Posterior cingulate gyrus (tissue), 11 donors: ENCODE measurements around the gene EFNA3.

Experiments used
- DNase-seq, 10 donors: peaks; one replicate each; pipeline versions ENCODE4 v3.0.0 to v3.0.0-alpha.2; 2020 to 2021; ENCODE audit warnings: mixed read lengths in 3 of 10
- intact Hi-C: fragments of 100-400 bp; cut with DNase I; formaldehyde crosslinking; loops from one replicate; pipeline ENCODE4 v1.15.1; 2023

EFNA3 gene

DNA sequence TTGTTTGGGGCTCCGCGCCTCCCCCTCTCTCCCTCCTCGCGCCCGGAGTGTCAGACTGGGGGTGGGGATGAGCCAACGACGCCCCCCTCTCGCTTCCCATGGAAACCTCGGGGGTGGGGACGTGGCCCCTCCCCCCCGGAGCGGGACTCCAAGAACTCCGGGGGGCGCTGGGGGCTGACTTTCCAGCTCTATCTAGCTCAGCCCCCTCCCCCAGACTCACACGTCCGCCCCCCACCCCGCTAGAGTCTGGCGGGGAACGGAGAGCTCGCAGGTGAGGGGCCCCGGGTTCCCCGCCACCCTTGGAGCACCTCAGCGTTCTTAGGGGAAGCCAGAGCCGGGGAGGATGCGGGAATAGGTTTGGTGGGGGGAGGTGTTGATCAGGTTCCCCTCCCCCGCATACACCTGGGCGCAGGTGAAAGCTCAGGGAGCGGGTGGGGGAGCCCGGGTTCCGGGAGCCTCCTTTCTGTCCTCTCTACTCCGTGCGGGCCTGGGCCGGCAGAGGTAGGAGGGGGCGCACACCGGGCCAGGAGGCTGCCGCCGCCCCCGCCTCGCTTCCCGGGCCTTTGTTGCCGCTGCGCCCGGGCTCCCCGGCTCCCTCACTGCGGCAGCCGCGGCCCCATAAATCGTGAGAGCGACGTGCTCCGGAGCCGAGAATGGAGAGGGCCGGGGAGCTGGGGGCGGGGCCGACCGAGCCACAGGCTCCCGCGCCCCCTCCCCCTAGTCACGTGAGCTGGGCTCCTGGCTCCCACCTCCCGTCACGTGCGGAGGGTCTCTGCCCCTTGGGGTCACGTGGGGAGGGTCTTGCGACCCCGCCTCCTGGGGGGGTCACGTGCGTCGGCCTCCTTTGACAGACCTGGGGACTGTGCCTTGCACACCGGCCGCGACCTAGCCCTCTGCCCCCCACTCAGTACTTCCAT, 1.9 kb downstream of the EFNA3 start:
- intact Hi-C loops, result loop anchor here (5.0 kb wide), 1 partner anchor 118 kb away; the partner anchor contains the start of gene PYGO2

GRCh38 chr1:155081472-155082300, 3.0 kb downstream of the EFNA3 start:
- peak in 3 of 10 donors; percentile 38 to 85 (median 82) for DNase-seq
- intact Hi-C loops, result loop anchor here (5.0 kb wide), 1 partner anchor 119 kb away; the partner anchor contains the start of gene PYGO2

More for the DNA sequence above, 1.9 kb downstream of the EFNA3 start:
- DNase-seq, result peak in 4 of 10 donors; percentile 29 to 92 (median 68)

DNA sequence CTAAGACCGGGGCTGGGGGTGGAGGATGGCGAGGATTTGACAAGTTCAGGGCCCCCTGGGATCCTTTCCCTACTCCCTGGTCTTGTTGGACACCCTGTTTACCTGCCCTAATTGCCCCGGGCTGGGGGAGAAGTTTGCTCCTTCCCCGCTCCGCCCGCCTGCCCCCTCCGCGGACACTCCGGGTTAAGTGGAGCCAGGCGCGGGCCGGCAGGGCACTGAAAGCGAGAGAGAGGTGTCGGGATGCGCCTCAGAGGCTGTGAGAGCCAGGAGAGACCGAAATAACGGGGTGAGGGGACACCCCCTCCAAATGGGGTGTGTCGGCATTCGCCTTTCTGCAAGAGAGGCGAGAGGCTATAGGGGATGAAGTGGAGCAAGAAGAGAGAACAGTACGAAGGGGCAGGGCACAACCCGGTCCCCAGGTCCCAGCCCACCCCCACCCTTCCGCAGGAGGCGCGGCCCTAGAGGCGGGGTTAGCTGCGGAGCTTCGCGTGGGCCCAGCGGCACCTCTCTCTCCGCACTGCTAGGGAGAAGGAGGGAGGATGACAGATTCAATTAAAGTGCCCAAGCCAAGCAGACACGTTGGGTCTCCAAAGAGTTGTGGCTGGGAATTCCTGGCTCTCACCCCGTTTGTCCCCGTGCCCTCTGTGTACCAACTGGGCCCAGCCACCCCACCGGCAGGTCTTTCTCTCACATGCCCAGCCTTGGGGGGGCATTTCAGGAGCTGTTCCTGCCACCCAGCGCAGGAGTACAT, 3.8 kb downstream of the EFNA3 start:
- DNase-seq, result peak in 2 of 10 donors; percentile 54 to 73

DNA sequence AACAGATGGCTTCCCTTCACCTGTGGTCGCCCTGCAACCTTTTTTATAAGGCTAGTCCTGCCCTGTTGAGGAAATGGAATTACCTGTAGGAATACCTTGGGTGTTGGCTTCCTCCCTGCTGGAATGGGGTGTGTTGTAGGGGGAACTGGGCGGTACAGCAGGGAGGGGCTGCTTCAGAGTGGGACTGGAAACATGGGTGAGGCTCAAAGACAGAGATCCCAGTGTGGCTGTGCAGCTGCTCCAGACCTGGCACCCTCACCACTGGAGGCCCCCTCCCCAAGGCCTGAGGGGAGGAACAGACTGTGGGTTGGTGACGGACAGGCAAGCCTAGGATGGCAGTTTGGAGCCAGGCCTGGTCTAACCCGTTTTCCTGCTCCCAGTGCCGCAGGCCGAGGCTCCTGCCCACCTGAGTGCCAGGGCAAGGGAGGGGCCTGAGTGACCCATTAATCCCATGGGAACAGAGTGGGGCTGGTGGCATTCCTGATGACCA, 4.5 kb downstream of the EFNA3 start:
- DNase-seq, result peak in 1 of 10 donors; percentile 71
- intact Hi-C loops, result loop anchor here (5.0 kb wide), 1 partner anchor 121 kb away; the partner anchor contains the start of gene PYGO2

More for the DNA sequence above, 3.8 kb downstream of the EFNA3 start:
- intact Hi-C loops, result loop anchor here (5.0 kb wide), 1 partner anchor 120 kb away; the partner anchor contains the start of gene PYGO2

DNA sequence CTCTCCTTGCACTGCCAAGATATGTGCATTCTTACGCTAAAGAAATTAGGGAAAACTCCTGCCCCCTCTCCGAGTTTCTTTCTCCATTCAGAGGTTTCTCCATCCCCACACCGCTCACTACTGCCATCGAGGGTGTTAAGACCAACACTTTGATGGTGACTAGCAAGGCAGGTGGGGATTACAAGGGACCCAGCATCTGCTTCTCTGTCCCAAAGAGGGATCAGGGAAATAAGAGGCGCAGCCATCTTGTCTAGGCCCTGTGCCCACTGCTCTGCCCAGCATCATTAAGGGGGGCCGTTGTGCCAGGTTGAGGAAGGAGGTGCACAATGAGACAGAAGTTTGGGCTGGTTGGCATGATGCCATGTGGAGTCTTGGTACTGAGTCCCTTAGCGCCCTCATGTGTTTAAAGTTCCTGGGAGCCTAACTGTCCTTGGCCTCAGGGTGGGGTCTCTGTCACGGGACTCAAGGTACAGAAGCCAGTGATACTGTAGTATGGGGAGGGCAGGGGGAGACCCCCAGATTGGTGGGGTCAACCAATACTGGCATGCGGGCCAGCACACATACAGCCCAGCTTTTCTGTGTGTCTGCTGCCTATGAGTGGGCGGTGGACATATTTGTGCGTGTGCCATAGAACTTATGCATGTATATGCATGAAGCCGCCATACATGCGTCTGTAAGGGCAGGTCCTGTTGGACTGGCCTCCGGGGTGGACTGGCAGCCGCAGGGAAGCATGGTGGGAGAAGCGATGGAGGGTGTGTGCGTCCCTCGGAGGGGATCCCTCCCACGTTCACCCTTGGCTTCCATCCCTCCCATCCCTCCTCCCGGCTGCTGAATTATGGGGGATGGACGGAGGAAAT, 5.5 kb downstream of the EFNA3 start:
- peak in 5 of 10 donors; percentile 48 to 86 (median 58) for DNase-seq
- intact Hi-C loops, result loop anchor here (2.0 to 5.0 kb wide), 3 partner anchors 21 to 122 kb away; partner anchors contain the start of genes ADAM15, EFNA4 and PYGO2

DNA sequence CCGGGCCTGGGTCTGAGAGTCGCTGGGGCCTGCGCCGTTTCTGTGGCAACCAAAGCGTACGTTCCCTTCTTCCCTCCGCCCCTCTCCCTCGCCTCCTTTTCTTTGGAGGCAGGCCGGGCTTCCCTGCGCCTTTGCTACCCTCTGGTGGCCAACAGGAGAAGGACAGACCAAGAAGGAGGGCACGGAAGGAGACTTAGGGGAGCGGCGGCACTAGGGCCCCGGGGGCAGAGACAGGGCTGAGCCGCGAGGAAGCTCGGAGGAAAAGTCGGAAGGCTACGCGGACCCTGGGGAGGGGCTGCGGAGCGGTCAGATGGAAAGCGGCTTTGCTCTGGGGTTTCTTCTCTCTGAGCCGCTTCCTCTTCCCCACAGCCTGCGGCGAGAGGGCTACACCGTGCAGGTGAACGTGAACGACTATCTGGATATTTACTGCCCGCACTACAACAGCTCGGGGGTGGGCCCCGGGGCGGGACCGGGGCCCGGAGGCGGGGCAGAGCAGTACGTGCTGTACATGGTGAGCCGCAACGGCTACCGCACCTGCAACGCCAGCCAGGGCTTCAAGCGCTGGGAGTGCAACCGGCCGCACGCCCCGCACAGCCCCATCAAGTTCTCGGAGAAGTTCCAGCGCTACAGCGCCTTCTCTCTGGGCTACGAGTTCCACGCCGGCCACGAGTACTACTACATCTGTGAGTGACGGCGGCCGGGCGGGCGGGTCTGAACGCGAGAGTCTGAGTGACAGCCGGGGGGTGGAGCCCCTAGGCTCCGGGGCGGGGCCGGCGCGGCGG, 6.3 kb downstream of the EFNA3 start:
- intact Hi-C loops, result loop anchor here (2.0 to 5.0 kb wide), 3 partner anchors 22 to 123 kb away; partner anchors contain the start of genes ADAM15, EFNA4 and PYGO2
- DNase-seq, result peak; percentile 87 to 99 (median 92)

- intact Hi-C loops, result loop anchor here (2.0 kb wide), 2 partner anchors 23 to 35 kb away; partner anchors contain the start of genes ADAM15 and EFNA4
- DNase-seq, result peak in 4 of 10 donors; percentile 29 to 83 (median 75)
These were observed 7.0 kb downstream of the EFNA3 start for GRCh38 chr1:155085504-155086127.

DNA sequence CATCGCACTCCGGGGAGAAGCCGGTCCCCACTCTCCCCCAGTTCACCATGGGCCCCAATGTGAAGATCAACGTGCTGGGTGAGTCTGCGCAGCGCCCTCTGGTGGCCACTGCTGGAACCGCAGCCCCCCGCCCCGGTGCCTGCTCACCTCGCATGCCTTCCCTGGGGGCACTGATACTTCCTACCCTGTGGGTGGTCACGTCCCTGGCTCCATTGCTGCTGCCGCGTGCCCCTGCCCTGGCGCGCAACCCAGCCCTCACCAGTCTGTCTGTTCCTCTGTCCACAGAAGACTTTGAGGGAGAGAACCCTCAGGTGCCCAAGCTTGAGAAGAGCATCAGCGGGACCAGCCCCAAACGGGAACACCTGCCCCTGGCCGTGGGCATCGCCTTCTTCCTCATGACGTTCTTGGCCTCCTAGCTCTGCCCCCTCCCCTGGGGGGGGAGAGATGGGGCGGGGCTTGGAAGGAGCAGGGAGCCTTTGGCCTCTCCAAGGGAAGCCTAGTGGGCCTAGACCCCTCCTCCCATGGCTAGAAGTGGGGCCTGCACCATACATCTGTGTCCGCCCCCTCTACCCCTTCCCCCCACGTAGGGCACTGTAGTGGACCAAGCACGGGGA, 7.6 kb downstream of the EFNA3 start:
- intact Hi-C loops, result no loop called here
- DNase-seq, result peak in 8 of 10 donors; percentile 64 to 95 (median 74)

- intact Hi-C loops, result no loop called here
- DNase-seq, result peak in 1 of 10 donors; percentile 22
These were observed 8.4 kb downstream of the EFNA3 start for GRCh38 chr1:155086856-155087535.

DNA sequence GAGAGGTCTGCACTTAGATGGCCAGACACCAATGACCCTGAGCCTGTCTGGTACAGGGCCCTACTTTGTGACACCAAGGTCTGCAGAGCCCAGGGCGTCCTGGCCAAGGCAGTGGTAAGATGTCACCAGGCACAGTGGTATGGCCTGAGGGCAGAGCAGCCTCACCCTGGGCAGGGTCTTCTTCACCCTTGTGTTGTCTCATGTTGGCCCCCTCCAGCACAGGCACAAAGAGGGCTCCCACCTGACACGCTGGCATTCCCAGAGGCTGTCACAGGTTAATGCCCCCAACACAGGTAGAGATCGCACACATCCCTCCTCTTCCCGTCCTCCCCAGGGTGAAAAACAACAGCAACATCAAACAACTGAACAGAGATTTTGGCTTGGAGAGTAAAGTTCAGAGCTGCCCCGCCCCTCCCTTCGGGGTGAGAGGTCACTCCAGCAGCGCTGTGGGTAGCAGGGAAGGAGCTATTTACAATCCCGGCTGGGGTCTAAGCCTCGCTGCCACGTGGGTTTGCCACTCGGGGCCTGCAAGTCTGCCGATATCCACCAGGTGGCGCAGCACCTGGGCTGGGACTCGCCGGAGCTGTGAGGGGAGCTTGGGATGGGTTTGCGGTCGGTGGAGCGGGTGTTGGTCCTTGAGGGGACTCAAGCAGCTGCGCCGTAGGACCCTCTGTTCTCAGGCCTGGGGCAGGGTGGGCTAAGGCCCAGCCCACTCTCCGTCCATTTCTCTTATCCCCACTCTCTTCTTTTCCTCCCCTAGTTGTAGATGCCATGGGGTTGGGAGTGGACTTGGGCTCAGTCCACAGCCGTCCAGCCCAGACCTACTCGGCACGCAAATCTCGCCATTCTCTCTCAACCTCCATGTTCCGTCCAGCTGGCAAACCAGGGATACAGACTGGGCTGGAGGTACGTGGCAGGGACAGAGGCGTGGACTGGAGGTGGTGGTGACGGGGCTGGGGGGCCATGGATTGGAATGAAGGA, 12.7 kb downstream of the EFNA3 start:
- DNase-seq, result peak; percentile 68 to 96 (median 82)
- intact Hi-C loops, result loop anchor here (1.0 to 5.0 kb wide), 2 partner anchors 36 to 77 kb away; partner anchors contain the start of gene EFNA1

GRCh38 chr1:155092131-155092530, 13.5 kb downstream of the EFNA3 start:
- peak in 1 of 10 donors; percentile 55 for DNase-seq
- intact Hi-C loops, result loop anchor here (5.0 kb wide), 1 partner anchor 35 kb away; the partner anchor contains the start of gene EFNA1

GRCh38 chr1:155092641-155093040, 14.0 kb downstream of the EFNA3 start:
- intact Hi-C loops, result loop anchor here (5.0 kb wide), 1 partner anchor 35 kb away; the partner anchor contains the start of gene EFNA1
- peak in 1 of 10 donors; percentile 76 for DNase-seq

- intact Hi-C loops, result loop anchor here (5.0 kb wide), 1 partner anchor 33 kb away; the partner anchor contains the start of gene EFNA1
- DNase-seq, result peak in 6 of 10 donors; percentile 39 to 93 (median 64)
These were observed 15.4 kb downstream of the EFNA3 start for GRCh38 chr1:155093911-155094621.

DNA sequence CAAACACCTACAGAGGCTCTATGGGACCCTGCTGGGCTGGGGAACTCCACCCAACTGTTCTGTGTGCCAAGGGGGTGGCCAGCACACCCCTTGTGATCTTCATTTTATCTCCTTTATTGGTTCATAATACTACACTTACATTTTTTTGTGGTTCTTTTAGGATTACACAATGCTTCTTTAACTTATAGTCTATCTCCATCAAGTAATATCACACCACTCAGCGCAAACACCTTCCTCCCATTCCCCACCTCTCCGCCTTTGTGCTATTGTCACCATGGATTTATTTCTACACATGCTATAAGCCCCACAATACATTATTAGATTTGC, 15.9 kb downstream of the EFNA3 start:
- intact Hi-C loops, result loop anchor here (5.0 kb wide), 1 partner anchor 33 kb away; the partner anchor contains the start of gene EFNA1
- no peak for DNase-seq
